Measurements from ENCODE around the gene ESRRG. TPM values are rescaled to one million over a fixed set of nuclear protein-coding genes. Genes with fewer than 3 reads are reported as not detected.

The ESRRG gene
- total RNA-seq, 1 experiment from 2014 or later: 0.44 TPM

DNA sequence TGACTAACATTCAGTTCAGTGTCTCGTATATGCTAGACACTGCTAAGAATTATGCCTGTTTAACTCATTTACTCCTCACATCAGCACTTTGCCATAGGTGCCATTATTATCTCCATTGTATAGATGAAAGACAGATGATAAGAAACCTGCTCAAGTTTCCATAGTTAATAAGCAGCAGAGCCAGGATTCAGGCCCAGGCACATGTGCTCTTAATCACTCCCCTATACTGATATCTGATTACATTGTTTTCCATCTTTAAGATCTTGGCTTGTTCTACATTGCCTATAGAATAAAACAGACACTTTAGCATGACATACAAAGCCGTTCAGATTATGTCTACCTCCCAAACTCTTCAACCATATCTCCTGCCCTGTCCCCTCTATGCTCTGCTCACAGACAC, 269.5 kb downstream of the ESRRG start:
- H4K8ac ChIP-seq (replicated peaks; ENCODE audit: insufficient read length, low read depth, low read length): no peak overlapping the region
- no peak overlapping the region for H2BK120ac ChIP-seq (ENCODE audit: low read depth, low read length, poor library complexity, severe bottlenecking)
- H4K20me1 ChIP-seq (ENCODE audit: control insufficient read depth, insufficient read depth, insufficient read length): no peaks in the 10 kb centered on the region
- H3K27me3 Mint-ChIP-seq (ENCODE audit: low read depth): no peaks in the 10 kb centered on the region
- H3K56ac ChIP-seq (ENCODE audit: insufficient read length, low read depth, low read length): no peak overlapping the region
- no peaks in the 10 kb centered on the region for H3K36me3 Mint-ChIP-seq (ENCODE audit: insufficient read depth in 1 of 3, low read depth in 3 of 3)
- H2AFZ ChIP-seq (ENCODE audit: low read length): no peak overlapping the region
- TF ChIP-seq, protein P1, sequence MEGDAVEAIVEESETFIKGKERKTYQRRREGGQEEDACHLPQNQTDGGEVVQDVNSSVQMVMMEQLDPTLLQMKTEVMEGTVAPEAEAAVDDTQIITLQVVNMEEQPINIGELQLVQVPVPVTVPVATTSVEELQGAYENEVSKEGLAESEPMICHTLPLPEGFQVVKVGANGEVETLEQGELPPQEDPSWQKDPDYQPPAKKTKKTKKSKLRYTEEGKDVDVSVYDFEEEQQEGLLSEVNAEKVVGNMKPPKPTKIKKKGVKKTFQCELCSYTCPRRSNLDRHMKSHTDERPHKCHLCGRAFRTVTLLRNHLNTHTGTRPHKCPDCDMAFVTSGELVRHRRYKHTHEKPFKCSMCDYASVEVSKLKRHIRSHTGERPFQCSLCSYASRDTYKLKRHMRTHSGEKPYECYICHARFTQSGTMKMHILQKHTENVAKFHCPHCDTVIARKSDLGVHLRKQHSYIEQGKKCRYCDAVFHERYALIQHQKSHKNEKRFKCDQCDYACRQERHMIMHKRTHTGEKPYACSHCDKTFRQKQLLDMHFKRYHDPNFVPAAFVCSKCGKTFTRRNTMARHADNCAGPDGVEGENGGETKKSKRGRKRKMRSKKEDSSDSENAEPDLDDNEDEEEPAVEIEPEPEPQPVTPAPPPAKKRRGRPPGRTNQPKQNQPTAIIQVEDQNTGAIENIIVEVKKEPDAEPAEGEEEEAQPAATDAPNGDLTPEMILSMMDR (conservative IDR thresholded peaks at IDR 0.05): no peak
- no peak overlapping the region for H3K14ac ChIP-seq (ENCODE audit: insufficient read depth, low read length)
- no peak overlapping the region for H3K18ac ChIP-seq (ENCODE audit: insufficient read length, low read depth, low read length)
- H3K4me1 Mint-ChIP-seq: peaks cover 4 to 7% of the 10 kb centered on the region in 2 experiments
- H2BK20ac ChIP-seq (ENCODE audit: low read depth, low read length, poor library complexity, severe bottlenecking): no peak overlapping the region
- H3K4ac ChIP-seq (ENCODE audit: low read depth, low read length): no peak overlapping the region
- H2BK15ac ChIP-seq (ENCODE audit: low read depth, low read length): no peak overlapping the region
- no peak overlapping the region for H3K4me2 ChIP-seq (ENCODE audit: insufficient read depth, insufficient read length, low read length)
- no peak overlapping the region for H2BK12ac ChIP-seq (ENCODE audit: insufficient read length, low read depth, low read length)
- H3K4me1 ChIP-seq (ENCODE audit: insufficient read depth, low read length): peaks cover 4% of the 10 kb centered on the region; the same call in 1 of the 2 replicates
- H3K79me1 ChIP-seq (ENCODE audit: insufficient read depth, low read depth, low read length, poor library complexity, severe bottlenecking): no peaks in the 10 kb centered on the region
- no peaks in the 10 kb centered on the region for H3K9me3 Mint-ChIP-seq
- H3K27ac Mint-ChIP-seq: no peak overlapping the region
- no peak overlapping the region for H2BK5ac ChIP-seq (ENCODE audit: insufficient read length, low read length)
- no peak overlapping the region for H3K27ac ChIP-seq (ENCODE audit: insufficient read length, low read depth, low read length)
- no CpG with 5 or more reads among the region's 2 CpGs for WGBS (ENCODE audit: extremely low coverage, insufficient read length, low lambda C conversion rate)
- H3K23me2 ChIP-seq (ENCODE audit: insufficient read length, low read depth, low read length, poor library complexity, severe bottlenecking): no peaks in the 10 kb centered on the region
- H3K4me3 Mint-ChIP-seq: no peak overlapping the region; a peak in 1 of 5 replicates
- no peak for DNase-seq
- H3K79me2 ChIP-seq (ENCODE audit: insufficient read depth, low read length): no peaks in the 10 kb centered on the region
- H3K27me3 ChIP-seq (ENCODE audit: insufficient read depth, low read length): no peaks in the 10 kb centered on the region
- no peaks in the 10 kb centered on the region for H3K9me3 ChIP-seq (ENCODE audit: control insufficient read depth, low read depth, low read length)
- no peak overlapping the region for H4K5ac ChIP-seq (ENCODE audit: insufficient read length, low read depth, low read length)
- no peak overlapping the region for H4K91ac ChIP-seq (ENCODE audit: insufficient read length, low read depth, low read length)
- no peak overlapping the region for H3K9ac ChIP-seq (ENCODE audit: extremely low read depth, insufficient read length, low read length)
- no peak overlapping the region for H3K23ac ChIP-seq (ENCODE audit: insufficient read length, low read depth, low read length)
- no peak overlapping the region for H2AK5ac ChIP-seq (ENCODE audit: insufficient read length, low read length)
- H3T11ph ChIP-seq (ENCODE audit: low read length): no peak overlapping the region

Measured in H9 (cell line).